SK-N-SH (cell line): ENCODE data around the gene BAHCC1. TPM values are rescaled to one million over a fixed set of nuclear protein-coding genes. Genes with fewer than 3 reads are reported as not detected.

ENCODE experiments used
- CTCF ChIA-PET: fragments of 300-600, 350-600 bp; formaldehyde crosslinking; extraction: SDS; loops from one replicate; lab custom pipeline; 2021; lab: Yijun Ruan, JAX
- POLR2A ChIA-PET: fragments of 350-600 bp; sonication (Branson Sonifier 250); formaldehyde crosslinking; extraction: SDS; loops from one replicate; lab custom pipeline; 2020; ENCODE audit warnings: antibody characterized with exemption, inconsistent platforms; lab: Yijun Ruan, JAX
- DNase-seq: peaks from one replicate; pipeline ENCODE4 v3.0.0; 2012
- H2AFZ ChIP-seq: fragments of 200-600 bp; sonication (generic); 2 replicates; pipeline ENCODE4 v1.8.1; 2016; ENCODE audit warnings: antibody characterized with exemption, mild to moderate bottlenecking, low read depth
- H3F3A ChIP-seq: fragments of 200-600 bp; sonication (generic); replicated peaks from 2 replicates; pipeline ENCODE3; 2016; ENCODE audit warnings: antibody characterized with exemption, mild to moderate bottlenecking; ENCODE audit not compliant: insufficient read depth
- H3K27ac ChIP-seq, 2 experiments: fragments of 200-500 bp in 1 of 2; fragments of 200-600 bp in 1 of 2; sonication (Bioruptor generic) in 1 of 2; sonication (generic), shearing (Covaris generic) in 1 of 2; 2 replicates each; pipeline versions ENCODE4 v1.5.1 to v1.6.1; 2014 to 2016; ENCODE audit warnings: low read depth in 2 of 2, inconsistent platforms in 1 of 2, low read length in 1 of 2, mild to moderate bottlenecking in 1 of 2, mixed read lengths in 1 of 2
- H3K27me3 ChIP-seq: fragments of 200-600 bp; sonication (generic), shearing (Covaris generic); 2 replicates; pipeline ENCODE4 v1.6.1; 2016; ENCODE audit warnings: mixed run types; ENCODE audit not compliant: insufficient read depth
- H3K36me3 ChIP-seq, 2 experiments: fragments of 200-500 bp in 1 of 2; fragments of 200-600 bp in 1 of 2; sonication (Bioruptor generic) in 1 of 2; sonication (generic) in 1 of 2; replicated peaks in 1 of 2; 2 replicates each; pipeline versions ENCODE3 to v1.5.1; 2014 to 2016; ENCODE audit warnings: low read length in 1 of 2, mild to moderate bottlenecking in 1 of 2; ENCODE audit not compliant: insufficient read depth in 2 of 2, control insufficient read depth in 1 of 2
- H3K4me1 ChIP-seq, 2 experiments: fragments of 200-500 bp in 1 of 2; fragments of 200-600 bp in 1 of 2; sonication (Bioruptor generic) in 1 of 2; sonication (generic), shearing (Covaris generic) in 1 of 2; 2 replicates each; pipeline versions ENCODE4 v1.5.1 to v1.6.1; 2014 to 2016; ENCODE audit warnings: low read depth in 1 of 2, low read length in 1 of 2, mixed run types in 1 of 2; ENCODE audit not compliant: insufficient read depth in 2 of 2, control insufficient read depth in 1 of 2
- H3K4me2 ChIP-seq: fragments of 200-600 bp; sonication (generic), shearing (Covaris generic); 2 replicates; pipeline ENCODE4 v1.6.1; 2017; ENCODE audit warnings: mixed run types
- H3K4me3 ChIP-seq, 2 experiments: fragments of 200-500 bp in 1 of 2; fragments of 200-600 bp in 1 of 2; sonication (Bioruptor generic) in 1 of 2; sonication (generic), shearing (Covaris generic) in 1 of 2; 2 replicates each; pipeline versions ENCODE4 v1.5.1 to v1.8.1; 2014 to 2016; ENCODE audit warnings: low read depth in 2 of 2, inconsistent platforms in 1 of 2, low read length in 1 of 2, mild to moderate bottlenecking in 1 of 2, mixed read lengths in 1 of 2, moderate library complexity in 1 of 2
- H3K79me2 ChIP-seq: fragments of 200-600 bp; sonication (generic); 2 replicates; pipeline ENCODE4 v1.8.1; 2017; ENCODE audit warnings: mild to moderate bottlenecking; ENCODE audit not compliant: insufficient read depth
- H3K9ac ChIP-seq: fragments of 200-600 bp; sonication (generic); 2 replicates; pipeline ENCODE4 v1.6.1; 2017; ENCODE audit warnings: mixed run types
- H3K9me2 ChIP-seq: fragments of 200-600 bp; sonication (generic); 2 replicates; pipeline ENCODE4 v1.6.1; 2017; ENCODE audit warnings: mixed run types
- H3K9me3 ChIP-seq: fragments of 200-600 bp; sonication (generic); 2 replicates; pipeline ENCODE4 v1.6.1; 2017; ENCODE audit warnings: mixed run types, mild to moderate bottlenecking, moderate library complexity
- H4K20me1 ChIP-seq: fragments of 200-600 bp; sonication (generic); 2 replicates; pipeline ENCODE4 v1.6.1; 2017; ENCODE audit warnings: mild to moderate bottlenecking, mixed run types; ENCODE audit not compliant: insufficient read depth
- CHD2 ChIP-seq: fragments of 150-350 bp; IDR thresholded peaks from 2 replicates; pipeline ENCODE4 v1.6.1; 2018; ENCODE audit warnings: low read length; ENCODE audit not compliant: partially characterized antibody
- ELF1 ChIP-seq: IDR thresholded peaks from 2 replicates; pipeline ENCODE4 v1.4.0; 2012
- EP300 ChIP-seq, 2 experiments: IDR thresholded peaks; 2 replicates each; pipeline versions ENCODE4 v1.4.0 to v1.6.1; 2012; ENCODE audit warnings: borderline replicate concordance in 1 of 2, low read depth in 1 of 2, low read length in 1 of 2
- EZH2phosphoT487 ChIP-seq: fragments of 200-600 bp; sonication (generic); IDR thresholded peaks from 2 replicates; pipeline ENCODE4 v1.6.1; 2017; ENCODE audit warnings: low read depth, mixed run types, mild to moderate bottlenecking, antibody characterized with exemption, moderate library complexity, borderline replicate concordance
- GATA2 ChIP-seq: sonication (generic); formaldehyde crosslinking; IDR thresholded peaks from 2 replicates; pipeline ENCODE4 v1.5.0; 2020; ENCODE audit warnings: mild to moderate bottlenecking, missing genetic modification reagents
- IRF3 ChIP-seq: fragments of 150-350 bp; IDR thresholded peaks from 2 replicates; pipeline ENCODE4 v1.6.1; 2016; ENCODE audit warnings: mild to moderate bottlenecking, low read depth, low read length
- MEF2A ChIP-seq: IDR thresholded peaks from 2 replicates; pipeline ENCODE4 v1.4.0; 2012; ENCODE audit warnings: low read depth, borderline replicate concordance
- MXI1 ChIP-seq: IDR thresholded peaks from 2 replicates; pipeline ENCODE4 v1.6.1; 2012; ENCODE audit warnings: mild to moderate bottlenecking, low read depth, low read length, improper control_type of control experiment
- NRF1 ChIP-seq: IDR thresholded peaks from 2 replicates; pipeline ENCODE4 v1.6.1; 2012; ENCODE audit warnings: low read depth, mild to moderate bottlenecking, low read length
- PBX3 ChIP-seq: IDR thresholded peaks from 2 replicates; pipeline ENCODE4; 2012
- POLR2AphosphoS5 ChIP-seq: IDR thresholded peaks from 2 replicates; pipeline ENCODE4 v1.6.1; 2012; ENCODE audit warnings: low read depth, low read length
- RAD21 ChIP-seq: IDR thresholded peaks from 2 replicates; pipeline ENCODE4 v1.6.1; 2012; ENCODE audit warnings: mild to moderate bottlenecking, low read length
- RCOR1 ChIP-seq: fragments of 150-350 bp; IDR thresholded peaks from 2 replicates; pipeline ENCODE4 v1.6.1; 2017; ENCODE audit warnings: antibody characterized with exemption, low read length
- RXRA ChIP-seq: IDR thresholded peaks from 2 replicates; pipeline ENCODE4 v1.4.0; 2012; ENCODE audit warnings: low read depth, mild to moderate bottlenecking, borderline replicate concordance
- SIN3A ChIP-seq: IDR thresholded peaks from 2 replicates; pipeline ENCODE4 v1.6.1; 2012; ENCODE audit warnings: low read depth, mild to moderate bottlenecking, low read length, moderate library complexity, borderline replicate concordance
- SMC3 ChIP-seq: IDR thresholded peaks from 2 replicates; pipeline ENCODE4 v1.6.1; 2012; ENCODE audit warnings: low read depth, low read length, improper control_type of control experiment
- TAF1 ChIP-seq: IDR thresholded peaks from 2 replicates; pipeline ENCODE4 v1.6.1; 2012; ENCODE audit warnings: low read depth, mild to moderate bottlenecking, low read length, moderate library complexity, borderline replicate concordance
- TEAD4 ChIP-seq: IDR thresholded peaks from 2 replicates; pipeline ENCODE4 v1.4.0; 2012; ENCODE audit warnings: mild to moderate bottlenecking, borderline replicate concordance; ENCODE audit not compliant: insufficient read depth
- WGBS: methylation state at CpG from one replicate; pipeline ENCODE4 v1.1.6; 2017; ENCODE audit warnings: low lambda C conversion rate; 5-methylcytosine and 5-hydroxymethylcytosine counted together
- polyA plus RNA-seq, 3 experiments: library from polyadenylated mRNA; depleted of rRNA; stranded (reverse); fragments of >200 nt; gene quantifications; 2 replicates each; pipeline ENCODE4 v1.2.3, GENCODE V29; 2012
- TF ChIP-seq, protein P1 (sequence below): fragments of 200-600 bp; sonication (generic); IDR thresholded peaks from 2 replicates; pipeline ENCODE4 v1.6.1; 2017; ENCODE audit warnings: antibody characterized with exemption, mild to moderate bottlenecking, moderate library complexity

BAHCC1 gene
- polyA plus RNA-seq, 1 of the 3 experiments (the other 2 are of a cell fraction): 6.4 TPM

DNA sequence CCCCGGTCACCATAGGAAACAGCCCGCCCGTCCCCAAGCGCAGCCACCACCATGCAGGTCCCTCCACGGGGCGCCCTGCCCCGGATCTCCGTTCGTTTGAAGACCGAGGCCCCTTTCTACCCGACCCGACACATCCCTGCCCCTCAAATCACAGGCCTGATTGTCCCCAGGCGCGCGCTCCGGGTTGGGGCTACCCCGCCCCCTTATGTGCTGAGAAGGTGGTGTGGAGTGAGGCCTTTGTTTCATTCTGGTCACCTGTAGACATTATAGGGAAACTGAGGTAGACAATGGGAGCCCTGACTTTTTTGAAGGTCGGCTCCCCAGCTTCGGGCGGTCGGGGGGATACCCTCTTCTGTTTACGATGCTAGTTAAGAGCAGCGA is 118.1 kb downstream of the BAHCC1 start:
- peaks cover 91% of the 10 kb centered on the region for H3K79me2 ChIP-seq
- peak overlapping the region; percentile 59; the same call in 1 of the 2 replicates for H3K4me2 ChIP-seq
- 88% methylated on average over 23 of the region's 23 CpGs for WGBS
- no peaks in the 10 kb centered on the region for H3K27me3 ChIP-seq
- H3K36me3 ChIP-seq: peaks cover 35 to 39% of the 10 kb centered on the region in 2 experiments
- H3K9me3 ChIP-seq: no peaks in the 10 kb centered on the region
- peaks cover 63% of the 10 kb centered on the region for H3F3A ChIP-seq
- CTCF ChIA-PET: interaction anchor here (4.2 kb wide), 1 partner anchor 24 kb away, joined by 20 read pairs; no protein-coding TSS in a partner anchor
- no peaks in the 10 kb centered on the region for H3K9me2 ChIP-seq
- peak overlapping the region; percentile 23; the same call in 1 of the 2 replicates for H3K9ac ChIP-seq
- peak overlapping the region in 1 of 2 experiments; percentile 42; a peak in 3 of 4 replicates for H3K4me3 ChIP-seq
- POLR2A ChIA-PET: interaction anchor here (0.6 to 2.5 kb wide), 6 partner anchors 39 to 154 kb away, joined by 3 to 12 read pairs (median 5); partner anchors contain the start of gene FAAP100
- H3K27ac ChIP-seq: peak overlapping the region; percentile 82 to 88
- H3K4me1 ChIP-seq: peaks cover 17 to 57% of the 10 kb centered on the region in 2 experiments; a peak in 3 of 4 replicates
- no peak for DNase-seq
- H4K20me1 ChIP-seq: peaks cover 45% of the 10 kb centered on the region
- TF ChIP-seq GATA2 (CRISPR knock-in tag) (no peak), POLR2AphosphoS5 (no peak), PBX3 (no peak), IRF3 (no peak), TEAD4 (no peak), RCOR1 (no peak), EP300 (IDR thresholded peaks at IDR 0.05; ENCODE audit: borderline replicate concordance in 1 of 2, low read depth in 1 of 2, low read length in 1 of 2) (no peak), ELF1 (no peak), SMC3 (no peak), TAF1 (no peak), RAD21 (no peak), RXRA (no peak), MXI1 (no peak), MEF2A (no peak)
- no peak overlapping the region for H2AFZ ChIP-seq

DNA sequence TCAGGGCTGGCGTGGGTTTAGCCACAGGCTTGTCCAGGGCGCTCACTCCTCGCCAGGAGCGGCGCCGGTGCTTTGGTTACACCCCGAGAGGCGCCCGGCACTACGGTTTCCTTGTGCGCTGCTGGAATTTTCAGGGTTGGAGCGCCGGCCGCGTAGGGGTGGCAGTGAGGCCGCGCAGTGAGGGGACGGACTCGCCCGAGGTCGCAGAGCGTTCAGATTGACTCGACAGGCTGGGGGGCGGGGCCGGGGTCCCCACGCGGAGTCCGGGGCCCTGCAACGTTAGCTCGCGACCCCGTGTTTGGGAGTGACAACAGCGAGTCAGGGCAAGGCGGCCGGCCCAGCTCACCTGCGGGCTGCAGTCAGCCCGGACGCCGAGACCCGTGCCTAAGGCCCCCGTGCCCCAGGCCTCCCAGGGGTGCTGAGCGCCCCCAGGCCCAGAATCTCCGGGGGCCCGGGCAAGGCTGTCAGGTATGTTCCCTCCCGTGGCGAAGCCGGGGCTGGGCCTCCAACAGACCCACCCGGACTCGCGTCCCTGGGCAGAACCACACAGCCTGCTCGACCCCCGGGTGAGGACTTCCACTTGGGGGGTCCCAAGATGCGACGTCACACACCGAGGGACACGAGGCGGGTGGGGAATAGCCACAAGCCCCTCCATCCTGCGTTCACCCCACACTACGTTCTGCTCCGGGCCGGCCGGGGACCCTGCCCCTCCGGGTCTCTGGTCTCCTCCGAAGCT is 118.7 kb downstream of the BAHCC1 start:
- Histone ChIP-seq H3K79me2 (peaks cover 91% of the 10 kb centered on the region), H3F3A (peaks cover 57% of the 10 kb centered on the region), H3K27me3 (no peaks in the 10 kb centered on the region), H3K9me3 (no peaks in the 10 kb centered on the region), H3K9ac (peak overlapping the region; percentile 84; the same call in 1 of the 2 replicates), H3K27ac (peak overlapping the region; percentile 88 to 93), H3K9me2 (no peaks in the 10 kb centered on the region), H2AFZ (no peak overlapping the region), H3K4me1 (peaks cover 17 to 56% of the 10 kb centered on the region in 2 experiments; a peak in 3 of 4 replicates), H3K36me3 (peaks cover 32 to 36% of the 10 kb centered on the region in 2 experiments), H3K4me2 (peak overlapping the region; percentile 98; the same call in 1 of the 2 replicates), H3K4me3 (peak overlapping the region; percentile 69 to 73; a peak in 2 of 4 replicates), H4K20me1 (peaks cover 40% of the 10 kb centered on the region)
- ChIA-PET POLR2A (interaction anchor here (0.6 to 2.5 kb wide), 5 partner anchors 42 to 153 kb away, joined by 3 to 6 read pairs (median 4); no protein-coding TSS in a partner anchor), CTCF (interaction anchor here (4.2 kb wide), 1 partner anchor 24 kb away, joined by 20 read pairs; no protein-coding TSS in a partner anchor)
- 90% methylated on average over 57 of the region's 64 CpGs for WGBS
- DNase-seq: no peak
- TF ChIP-seq SIN3A: no peak
- TF ChIP-seq, protein P1, sequence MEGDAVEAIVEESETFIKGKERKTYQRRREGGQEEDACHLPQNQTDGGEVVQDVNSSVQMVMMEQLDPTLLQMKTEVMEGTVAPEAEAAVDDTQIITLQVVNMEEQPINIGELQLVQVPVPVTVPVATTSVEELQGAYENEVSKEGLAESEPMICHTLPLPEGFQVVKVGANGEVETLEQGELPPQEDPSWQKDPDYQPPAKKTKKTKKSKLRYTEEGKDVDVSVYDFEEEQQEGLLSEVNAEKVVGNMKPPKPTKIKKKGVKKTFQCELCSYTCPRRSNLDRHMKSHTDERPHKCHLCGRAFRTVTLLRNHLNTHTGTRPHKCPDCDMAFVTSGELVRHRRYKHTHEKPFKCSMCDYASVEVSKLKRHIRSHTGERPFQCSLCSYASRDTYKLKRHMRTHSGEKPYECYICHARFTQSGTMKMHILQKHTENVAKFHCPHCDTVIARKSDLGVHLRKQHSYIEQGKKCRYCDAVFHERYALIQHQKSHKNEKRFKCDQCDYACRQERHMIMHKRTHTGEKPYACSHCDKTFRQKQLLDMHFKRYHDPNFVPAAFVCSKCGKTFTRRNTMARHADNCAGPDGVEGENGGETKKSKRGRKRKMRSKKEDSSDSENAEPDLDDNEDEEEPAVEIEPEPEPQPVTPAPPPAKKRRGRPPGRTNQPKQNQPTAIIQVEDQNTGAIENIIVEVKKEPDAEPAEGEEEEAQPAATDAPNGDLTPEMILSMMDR: no peak
- TF ChIP-seq EZH2phosphoT487: no peak
- TF ChIP-seq EP300 (IDR thresholded peaks at IDR 0.05; ENCODE audit: borderline replicate concordance in 1 of 2, low read depth in 1 of 2, low read length in 1 of 2): no peak
- no peak for TF ChIP-seq PBX3
- TF ChIP-seq SMC3: no peak
- no peak for TF ChIP-seq RXRA
- no peak for TF ChIP-seq RCOR1
- no peak for TF ChIP-seq RAD21
- no peak for TF ChIP-seq CHD2
- no peak for TF ChIP-seq NRF1
